Measurements from ENCODE around the gene FMN1. TPM values are rescaled to one million over a fixed set of nuclear protein-coding genes. Genes with fewer than 3 reads are reported as not detected.
A peak's percentile ranks its signal among the peaks of the same experiment; 100 is the strongest.

Gene FMN1
- total RNA-seq, 4 donors from 2014 or later = 32.6 to 102 (median 63.0) TPM

- Histone ChIP-seq H3K27ac (peak overlapping the region in 1 of 4 donors; percentile 46), H3K4me1 (no peaks in the 10 kb centered on the region), H3K27me3 (no peaks in the 10 kb centered on the region), H3K36me3 (no peaks in the 10 kb centered on the region), H3K9me3 (no peaks in the 10 kb centered on the region), H3K4me3 (no peak overlapping the region)
- WGBS, 2 donors (ENCODE audit: low coverage in 1 of 2) = 81 to 88% methylated on average over 5 to 6 of the region's 6 CpGs
- in situ Hi-C loops (cut with MboI; ENCODE audit: low pct_ligation_motif_present in 1 of 4, low pct_unique_long_range_greater_than_20kb in 1 of 4, low sequenced_read_pairs in 3 of 4) (no loop called here), intact Hi-C loops (cut with DNase I; ENCODE audit: low total_unique reads) (no loop called here)
- no peak for DNase-seq
- TF ChIP-seq POLR2AphosphoS5 (IDR thresholded peaks at IDR 0.05) (no peak), POLR2A (IDR thresholded peaks at IDR 0.05) (no peak), CTCF (IDR thresholded peaks at IDR 0.05) (no peak)
These were observed 228.6 kb downstream of the FMN1 start for GRCh38 chr15:32965897-32966296.

GRCh38 chr15:32959077-32959476, 235.4 kb downstream of the FMN1 start:
- Histone ChIP-seq H3K4me3 (no peak overlapping the region), H3K36me3 (no peaks in the 10 kb centered on the region), H3K4me1 (peaks cover 0 to 6% (median 0%) of the 10 kb centered on the region in 4 donors), H3K9me3 (no peaks in the 10 kb centered on the region), H3K27me3 (no peaks in the 10 kb centered on the region), H3K27ac (peak overlapping the region in 3 of 4 donors; percentile 2 to 39 (median 37))
- no peak for DNase-seq
- 57 to 80% methylated on average over 1 of the region's 1 CpG for WGBS, 2 donors (ENCODE audit: low coverage in 1 of 2)
- TF ChIP-seq POLR2A (IDR thresholded peaks at IDR 0.05) = no peak
- no peak for TF ChIP-seq CTCF (IDR thresholded peaks at IDR 0.05)
- TF ChIP-seq POLR2AphosphoS5 (IDR thresholded peaks at IDR 0.05) = no peak
- TF ChIP-seq EP300 (IDR thresholded peaks at IDR 0.05; ENCODE audit: low read depth) = no peak
- in situ Hi-C loops (cut with MboI; ENCODE audit: low pct_ligation_motif_present in 1 of 4, low pct_unique_long_range_greater_than_20kb in 1 of 4, low sequenced_read_pairs in 3 of 4) (no loop called here), intact Hi-C loops (cut with DNase I; ENCODE audit: low total_unique reads) (no loop called here)

- peaks cover 0 to 6% (median 0%) of the 10 kb centered on the region in 4 donors for H3K4me1 ChIP-seq
- intact Hi-C loops (cut with DNase I; ENCODE audit: low total_unique reads) (no loop called here), in situ Hi-C loops (cut with MboI; ENCODE audit: low pct_ligation_motif_present in 1 of 4, low pct_unique_long_range_greater_than_20kb in 1 of 4, low sequenced_read_pairs in 3 of 4) (no loop called here)
- 65 to 73% methylated on average over 4 of the region's 4 CpGs for WGBS, 2 donors (ENCODE audit: low coverage in 1 of 2)
- no peaks in the 10 kb centered on the region for H3K9me3 ChIP-seq
- H3K27me3 ChIP-seq = no peaks in the 10 kb centered on the region
- no peak for DNase-seq
- H3K4me3 ChIP-seq = no peak overlapping the region
- H3K36me3 ChIP-seq = no peaks in the 10 kb centered on the region
- no peak for TF ChIP-seq CTCF (IDR thresholded peaks at IDR 0.05)
- no peak for TF ChIP-seq EP300 (IDR thresholded peaks at IDR 0.05; ENCODE audit: low read depth)
- no peak for TF ChIP-seq POLR2A (IDR thresholded peaks at IDR 0.05)
- TF ChIP-seq POLR2AphosphoS5 (IDR thresholded peaks at IDR 0.05) = no peak
- no peak overlapping the region for H3K27ac ChIP-seq
These were observed 237.3 kb downstream of the FMN1 start for GRCh38 chr15:32957219-32957618.

- WGBS, 2 donors (ENCODE audit: low coverage in 1 of 2) = 65 to 80% methylated on average over 1 to 2 of the region's 2 CpGs
- TF ChIP-seq POLR2AphosphoS5 (IDR thresholded peaks at IDR 0.05) = peak in 1 of 3 donors; percentile 9
- TF ChIP-seq POLR2A (IDR thresholded peaks at IDR 0.05) = no peak
- no peak for TF ChIP-seq EP300 (IDR thresholded peaks at IDR 0.05; ENCODE audit: low read depth)
- in situ Hi-C loops (cut with MboI; ENCODE audit: low pct_ligation_motif_present in 1 of 4, low pct_unique_long_range_greater_than_20kb in 1 of 4, low sequenced_read_pairs in 3 of 4) (no loop called here), intact Hi-C loops (cut with DNase I; ENCODE audit: low total_unique reads) (no loop called here)
- H3K9me3 ChIP-seq = no peaks in the 10 kb centered on the region
- no peaks in the 10 kb centered on the region for H3K27me3 ChIP-seq
- peak overlapping the region in 2 of 4 donors; percentile 32 to 57 for H3K27ac ChIP-seq
- DNase-seq = no peak
- H3K4me3 ChIP-seq = no peak overlapping the region
- peaks cover 0 to 6% (median 0%) of the 10 kb centered on the region in 4 donors for H3K4me1 ChIP-seq
- no peaks in the 10 kb centered on the region for H3K36me3 ChIP-seq
These were observed 237.8 kb downstream of the FMN1 start for GRCh38 chr15:32956711-32957110.

- H3K9me3 ChIP-seq = no peaks in the 10 kb centered on the region
- DNase-seq = no peak
- H3K4me1 ChIP-seq = peaks cover 0 to 6% (median 0%) of the 10 kb centered on the region in 4 donors
- intact Hi-C loops (cut with DNase I; ENCODE audit: low total_unique reads) = no loop called here
- TF ChIP-seq CTCF (IDR thresholded peaks at IDR 0.05) (peak; percentile 23 to 36 (median 32)), EP300 (IDR thresholded peaks at IDR 0.05; ENCODE audit: low read depth) (no peak)
- no peaks in the 10 kb centered on the region for H3K27me3 ChIP-seq
- in situ Hi-C loops (cut with MboI; ENCODE audit: low pct_ligation_motif_present in 1 of 4, low pct_unique_long_range_greater_than_20kb in 1 of 4, low sequenced_read_pairs in 3 of 4) = no loop called here
- H3K4me3 ChIP-seq = no peak overlapping the region
- H3K27ac ChIP-seq = peak overlapping the region in 1 of 4 donors; percentile 57
- no peaks in the 10 kb centered on the region for H3K36me3 ChIP-seq
- 30 to 36% methylated on average over 1 of the region's 1 CpG for WGBS, 2 donors (ENCODE audit: low coverage in 1 of 2)
These were observed 238.5 kb downstream of the FMN1 start for GRCh38 chr15:32956006-32956405.

Measured in transverse colon (tissue), 4 donors.